ENCODE measurements around the gene LRRC7. TPM values are rescaled to one million over a fixed set of nuclear protein-coding genes. Genes with fewer than 3 reads are reported as not detected.

The LRRC7 gene
- total RNA-seq (under 1 TPM in 3 of 7 donors, not detected in 4; 0.12 to 0.24 (median 0.13) TPM), polyA plus RNA-seq (under 1 TPM; 0.01 to 0.45 TPM)
- long read RNA-seq, donor 1, partial matches to known transcripts, result 0 of 1 reads
- long read RNA-seq, donor 1, other reads (novel, unspliced or antisense), result 1 of 1 reads
- long read RNA-seq, donor 2, transcript LRRC7-206 (1 exons, 2,983 nt), result major isoform, 5 of 54 reads
- long read RNA-seq, donor 2, partial matches to known transcripts, result 24 of 54 reads
- long read RNA-seq, donor 2, other reads (novel, unspliced or antisense), result 24 of 54 reads
- long read RNA-seq, donor 3, result 0 reads

GRCh38 chr1:69567652-69568420, at the start of gene LRRC7:
LRRC7 (plus strand) TSS chr1:69567922; CDS start chr1:69568640, 718 bp downstream.
- Histone ChIP-seq H3K9me3 (no peaks in the 10 kb centered on the region), H3K4me1 (ENCODE audit: insufficient read depth) (peaks cover 7% of the 10 kb centered on the region), H3K27me3 (no peaks in the 10 kb centered on the region), H3K36me3 (no peaks in the 10 kb centered on the region), H3K4me3 (peak within 1 kb of the TSS; percentile 24), H3K27ac (no peak within 1 kb of the TSS)
- DNase-seq, result peak in 1 of 5 donors; percentile 11
- 0 to 3% (median 0%) methylated on average over 57 to 62 of the region's 62 CpGs for WGBS, 3 donors
- intact Hi-C loops (cut with DNase I), result no loop called here
- TF ChIP-seq CTCF (IDR thresholded peaks at IDR 0.05), result no peak
- TF ChIP-seq POLR2A (IDR thresholded peaks at IDR 0.05), result no peak
- TF ChIP-seq EP300 (IDR thresholded peaks at IDR 0.05), result no peak

- no peak for TF ChIP-seq EP300 (IDR thresholded peaks at IDR 0.05)
- TF ChIP-seq CTCF (IDR thresholded peaks at IDR 0.05), result no peak
- TF ChIP-seq POLR2A (IDR thresholded peaks at IDR 0.05), result no peak
- WGBS, 3 donors, result 88 to 95% (median 90%) methylated on average over 3 of the region's 3 CpGs
- Histone ChIP-seq H3K27ac (no peak overlapping the region), H3K4me1 (ENCODE audit: insufficient read depth) (no peaks in the 10 kb centered on the region), H3K27me3 (no peaks in the 10 kb centered on the region), H3K9me3 (no peaks in the 10 kb centered on the region), H3K4me3 (no peak overlapping the region), H3K36me3 (no peaks in the 10 kb centered on the region)
- intact Hi-C loops (cut with DNase I), result no loop called here
- DNase-seq, result no peak
These were observed 48.7 kb upstream of the LRRC7 start for GRCh38 chr1:69519006-69519405.

GRCh38 chr1:69520326-69520725, 47.4 kb upstream of the LRRC7 start:
- no peak for DNase-seq
- no peak overlapping the region for H3K27ac ChIP-seq
- no peak overlapping the region for H3K4me3 ChIP-seq
- no peaks in the 10 kb centered on the region for H3K36me3 ChIP-seq
- TF ChIP-seq EP300 (IDR thresholded peaks at IDR 0.05) (no peak), POLR2A (IDR thresholded peaks at IDR 0.05) (no peak), CTCF (IDR thresholded peaks at IDR 0.05) (no peak)
- H3K4me1 ChIP-seq (ENCODE audit: insufficient read depth), result no peaks in the 10 kb centered on the region
- no peaks in the 10 kb centered on the region for H3K9me3 ChIP-seq
- intact Hi-C loops (cut with DNase I), result no loop called here
- no peaks in the 10 kb centered on the region for H3K27me3 ChIP-seq
- 40 to 45% (median 45%) methylated on average over 5 of the region's 5 CpGs for WGBS, 3 donors

- Histone ChIP-seq H3K9me3 (no peaks in the 10 kb centered on the region), H3K36me3 (no peaks in the 10 kb centered on the region), H3K27me3 (no peaks in the 10 kb centered on the region), H3K4me1 (ENCODE audit: insufficient read depth) (no peaks in the 10 kb centered on the region), H3K27ac (no peak overlapping the region), H3K4me3 (no peak overlapping the region)
- 51 to 73% (median 56%) methylated on average over 1 of the region's 1 CpG for WGBS, 3 donors
- intact Hi-C loops (cut with DNase I), result no loop called here
- no peak for TF ChIP-seq CTCF (IDR thresholded peaks at IDR 0.05)
- TF ChIP-seq POLR2A (IDR thresholded peaks at IDR 0.05), result no peak
- no peak for TF ChIP-seq EP300 (IDR thresholded peaks at IDR 0.05)
- no peak for DNase-seq
These were observed 44.7 kb upstream of the LRRC7 start for GRCh38 chr1:69523032-69523431.

Measured in ovary (tissue), 10 donors.